H1 (cell line): ENCODE results near the gene CPHXL. TPM values are rescaled to one million over a fixed set of nuclear protein-coding genes. Genes with fewer than 3 reads are reported as not detected.

Experiments used
- CHD7 ChIP-seq: fragments of 300-600 bp; sonication (generic); IDR thresholded peaks from 2 replicates; pipeline ENCODE4 v1.7.1; 2012; ENCODE audit warnings: low read length, moderate library complexity, mild to moderate bottlenecking, inconsistent platforms; ENCODE audit not compliant: insufficient replicate concordance
- RXRA ChIP-seq: IDR thresholded peaks from 2 replicates; pipeline ENCODE4 v1.6.1; 2011; ENCODE audit warnings: low read depth, mild to moderate bottlenecking, low read length, moderate library complexity; ENCODE audit not compliant: insufficient read depth
- SP1 ChIP-seq: IDR thresholded peaks from 2 replicates; pipeline ENCODE4 v1.6.1; 2011; ENCODE audit warnings: low read depth, low read length
- polyA plus RNA-seq, 7 experiments: library from polyadenylated mRNA; depleted of rRNA in 3 of 7; stranded (reverse) in 5 of 7; unstranded in 2 of 7; fragments of >200 nt in 5 of 7; fragments of 200-250 nt in 2 of 7; gene quantifications; 1 replicate in 5 of 7; 2 replicates in 1 of 7; 4 replicates in 1 of 7; pipeline versions ENCODE4 v1.2.1 to v1.2.3, GENCODE V29; 2011 to 2013; ENCODE audit warnings: missing spikeins in 2 of 7, mixed read lengths in 2 of 7
- total RNA-seq: library from RNA; stranded (reverse); fragmentation: NEBNext Ultra II Directional; extraction: Animal tissue kit (Norgen Biotek cat#: 25700); gene quantifications from 2 replicates; pipeline ENCODE4 v1.2.1, GENCODE V29; 2021

Gene CPHXL
- total and polyA plus RNA-seq, 2 of the 8 experiments (the other 6 are each of a cell fraction or from before 2014, with no cell fraction given) = not detected

- TF ChIP-seq CHD7 (no peak), RXRA (no peak), SP1 (no peak)
- TF ChIP-seq, all 59 proteins: peak for 0
These were observed 7.8 kb downstream of the CPHXL start (continued) for GRCh38 chr16:75718452-75718851.
